ENCODE data around the gene CENATAC.

DNA sequence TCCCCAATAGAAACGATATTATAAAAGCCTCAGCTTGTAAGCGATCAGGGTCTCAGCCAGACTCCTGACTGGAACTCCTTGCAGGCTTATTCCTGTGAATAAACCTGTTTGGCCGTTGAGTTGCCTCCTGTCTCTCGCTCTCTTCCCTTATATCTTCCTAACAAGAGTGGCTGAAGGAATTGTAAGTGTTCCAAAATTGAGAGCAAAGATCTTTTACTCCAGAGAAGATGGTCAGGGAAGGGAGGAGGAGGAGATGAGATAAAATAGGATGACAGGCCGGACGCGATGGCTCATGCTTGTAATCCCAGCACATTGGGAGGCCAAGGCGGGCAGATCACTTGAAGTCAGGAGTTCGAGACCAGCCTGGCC is 34.0 kb downstream of the CENATAC start:
- TF ChIP-seq POLR2AphosphoS5 (IDR thresholded peaks at IDR 0.05) (no peak), POLR2A (IDR thresholded peaks at IDR 0.05) (no peak)
- TF ChIP-seq, protein P1, sequence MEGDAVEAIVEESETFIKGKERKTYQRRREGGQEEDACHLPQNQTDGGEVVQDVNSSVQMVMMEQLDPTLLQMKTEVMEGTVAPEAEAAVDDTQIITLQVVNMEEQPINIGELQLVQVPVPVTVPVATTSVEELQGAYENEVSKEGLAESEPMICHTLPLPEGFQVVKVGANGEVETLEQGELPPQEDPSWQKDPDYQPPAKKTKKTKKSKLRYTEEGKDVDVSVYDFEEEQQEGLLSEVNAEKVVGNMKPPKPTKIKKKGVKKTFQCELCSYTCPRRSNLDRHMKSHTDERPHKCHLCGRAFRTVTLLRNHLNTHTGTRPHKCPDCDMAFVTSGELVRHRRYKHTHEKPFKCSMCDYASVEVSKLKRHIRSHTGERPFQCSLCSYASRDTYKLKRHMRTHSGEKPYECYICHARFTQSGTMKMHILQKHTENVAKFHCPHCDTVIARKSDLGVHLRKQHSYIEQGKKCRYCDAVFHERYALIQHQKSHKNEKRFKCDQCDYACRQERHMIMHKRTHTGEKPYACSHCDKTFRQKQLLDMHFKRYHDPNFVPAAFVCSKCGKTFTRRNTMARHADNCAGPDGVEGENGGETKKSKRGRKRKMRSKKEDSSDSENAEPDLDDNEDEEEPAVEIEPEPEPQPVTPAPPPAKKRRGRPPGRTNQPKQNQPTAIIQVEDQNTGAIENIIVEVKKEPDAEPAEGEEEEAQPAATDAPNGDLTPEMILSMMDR (IDR thresholded peaks at IDR 0.05) = no peak
